Measurements from ENCODE around the gene ATXN1L. TPM values are rescaled to one million over a fixed set of nuclear protein-coding genes. Genes with fewer than 3 reads are reported as not detected.
A peak's percentile ranks its signal among the peaks of the same experiment; 100 is the strongest.

ATXN1L gene
- total and polyA plus RNA-seq, 9 donors, result 12.5 to 29.5 (median 26.0) TPM

DNA sequence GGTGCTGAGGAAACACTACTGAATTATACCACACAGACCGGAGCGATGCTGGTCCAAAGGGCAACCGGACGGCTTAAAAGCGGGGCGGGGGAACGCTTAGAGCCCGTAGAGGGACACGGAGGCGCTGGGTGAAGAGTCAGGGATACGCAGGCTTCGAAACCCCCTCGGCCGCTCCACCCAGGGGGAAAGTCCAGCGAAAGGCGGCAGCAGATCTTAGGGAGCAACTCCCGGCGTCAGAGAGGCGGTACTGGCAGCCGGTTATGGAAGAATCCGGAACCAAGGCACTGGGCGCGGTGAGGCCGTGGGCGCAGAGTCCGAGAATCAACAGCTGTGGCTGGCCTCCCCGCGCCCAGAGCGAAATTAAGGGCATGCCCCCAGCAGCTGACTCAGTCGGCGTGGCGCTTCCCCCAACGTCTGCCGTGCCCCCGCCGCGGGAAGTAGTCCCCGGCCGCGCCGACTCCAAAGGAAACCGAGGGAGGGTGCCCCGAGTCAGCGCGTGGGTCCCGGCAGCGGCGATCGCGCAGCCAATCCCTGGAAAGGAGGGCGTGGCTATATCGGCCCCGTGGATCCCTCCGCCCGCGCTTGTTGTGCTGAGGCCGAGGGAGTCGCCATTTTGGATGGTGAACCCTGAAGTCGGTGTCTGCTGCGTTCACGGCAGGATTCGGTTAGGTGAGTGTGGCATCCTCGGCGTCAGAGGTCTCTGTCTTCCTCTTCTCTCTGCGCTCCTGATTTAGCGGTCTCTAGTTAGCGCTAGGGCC lies 49.3 kb downstream of the ATXN1L start, which contains the start of gene IST1:
TSS of gene IST1 (plus strand) at position 611 of the 758 bp plus-strand sequence. CDS start 20,110 bp downstream, outside the sequence.
- peak; percentile 98 to 99 (median 98) for DNase-seq
- H3K27ac ChIP-seq, result peak within 1 kb of the TSS; percentile 78 to 84
- intact Hi-C loops (cut with DNase I), result no loop called here
- H3K9me3 ChIP-seq, result no peaks in the 10 kb centered on the region
- TF ChIP-seq POLR2A (IDR thresholded peaks at IDR 0.05) (peak; percentile 87), EP300 (IDR thresholded peaks at IDR 0.05) (peak; percentile 65), CTCF (IDR thresholded peaks at IDR 0.05) (peak in 1 of 3 donors; percentile 16)
- H3K27me3 ChIP-seq, result no peaks in the 10 kb centered on the region
- WGBS, 3 donors, result 0% methylated on average over 47 to 67 of the region's 67 CpGs
- peaks cover 11% of the 10 kb centered on the region for H3K4me1 ChIP-seq (ENCODE audit: insufficient read depth)
- H3K4me3 ChIP-seq, result peak within 1 kb of the TSS; percentile 72
- H3K36me3 ChIP-seq, result no peaks in the 10 kb centered on the region

DNA sequence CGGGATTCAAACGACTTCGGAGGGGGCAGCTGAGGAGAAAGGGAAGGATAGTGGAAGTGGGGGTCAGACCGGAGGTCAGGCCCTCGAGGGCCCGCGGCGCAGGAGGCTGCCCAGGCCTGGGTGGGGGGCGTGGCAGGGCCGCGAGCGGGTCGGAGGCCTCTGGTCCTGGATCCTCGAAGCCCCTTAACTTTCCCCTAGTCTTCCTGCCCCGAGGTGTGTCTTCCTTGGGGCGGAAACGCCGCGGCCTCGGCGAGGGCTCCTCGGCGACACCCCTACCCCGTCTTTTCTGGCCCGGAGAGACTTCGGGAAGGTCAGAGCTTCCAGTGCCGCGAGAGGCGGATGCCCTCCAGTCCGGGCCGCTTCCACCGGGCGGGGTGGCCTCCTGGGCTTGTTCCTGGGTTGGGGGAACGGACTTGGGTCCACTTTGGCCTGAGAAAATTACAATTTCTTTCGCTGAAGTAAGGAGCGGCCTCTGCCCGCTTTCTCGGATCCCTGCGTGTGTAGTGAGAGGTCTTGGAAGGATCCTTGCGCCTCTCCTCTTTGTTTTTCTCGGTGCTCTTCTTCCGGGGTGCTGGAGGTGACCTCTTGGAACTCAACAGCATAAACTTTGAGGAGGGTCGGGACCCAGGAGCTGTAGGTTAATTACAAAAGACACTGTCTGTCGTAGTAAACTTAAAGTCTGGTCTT lies 50.0 kb downstream of the ATXN1L start:
- peak overlapping the region; percentile 67 to 84 for H3K27ac ChIP-seq
- TF ChIP-seq EP300 (IDR thresholded peaks at IDR 0.05) (no peak), POLR2A (IDR thresholded peaks at IDR 0.05) (no peak), CTCF (IDR thresholded peaks at IDR 0.05) (no peak)
- intact Hi-C loops (cut with DNase I), result no loop called here
- DNase-seq, result no peak
- H3K9me3 ChIP-seq, result no peaks in the 10 kb centered on the region
- H3K4me3 ChIP-seq, result peak overlapping the region; percentile 72
- WGBS, 3 donors, result 0 to 1% (median 0%) methylated on average over 44 of the region's 44 CpGs
- no peaks in the 10 kb centered on the region for H3K36me3 ChIP-seq
- peaks cover 11% of the 10 kb centered on the region for H3K4me1 ChIP-seq (ENCODE audit: insufficient read depth)
- no peaks in the 10 kb centered on the region for H3K27me3 ChIP-seq

GRCh38 chr16:71896764-71897368 lies 51.1 kb downstream of the ATXN1L start:
- H3K9me3 ChIP-seq, result no peaks in the 10 kb centered on the region
- peaks cover 11% of the 10 kb centered on the region for H3K4me1 ChIP-seq (ENCODE audit: insufficient read depth)
- H3K27me3 ChIP-seq, result no peaks in the 10 kb centered on the region
- DNase-seq, result no peak
- H3K27ac ChIP-seq, result peak overlapping the region in 1 of 2 donors; percentile 84
- H3K4me3 ChIP-seq, result peak overlapping the region; percentile 72
- H3K36me3 ChIP-seq, result no peaks in the 10 kb centered on the region
- intact Hi-C loops (cut with DNase I), result no loop called here
- 28 to 41% (median 31%) methylated on average over 15 of the region's 15 CpGs for WGBS, 3 donors
- TF ChIP-seq CTCF (IDR thresholded peaks at IDR 0.05) (no peak), POLR2A (IDR thresholded peaks at IDR 0.05) (no peak), EP300 (IDR thresholded peaks at IDR 0.05) (no peak)

DNA sequence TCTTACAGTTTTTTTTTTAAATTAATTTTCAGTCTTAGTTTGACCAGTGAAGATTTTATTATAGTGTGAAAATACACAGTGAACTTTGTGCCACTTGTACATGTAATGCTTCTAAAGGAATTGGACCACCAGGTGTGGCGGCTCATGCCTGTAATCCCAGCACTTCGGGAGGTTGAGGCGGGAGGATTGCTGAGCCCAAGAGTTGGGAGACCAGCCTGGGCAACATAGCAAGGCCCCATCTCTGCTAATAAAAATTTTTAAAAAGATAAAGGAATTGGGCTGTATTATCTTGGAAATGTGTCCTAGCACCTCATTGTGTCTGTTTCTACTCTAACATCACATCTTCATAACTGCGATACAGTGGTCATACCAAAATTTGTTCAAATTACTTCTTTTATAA lies 53.4 kb downstream of the ATXN1L start:
- intact Hi-C loops (cut with DNase I), result no loop called here
- H3K4me1 ChIP-seq (ENCODE audit: insufficient read depth), result peaks cover 9% of the 10 kb centered on the region
- H3K4me3 ChIP-seq, result no peak overlapping the region
- H3K9me3 ChIP-seq, result no peaks in the 10 kb centered on the region
- no peaks in the 10 kb centered on the region for H3K27me3 ChIP-seq
- no peak for DNase-seq
- 92 to 97% (median 95%) methylated on average over 4 of the region's 4 CpGs for WGBS, 3 donors
- TF ChIP-seq CTCF (IDR thresholded peaks at IDR 0.05), result no peak
- TF ChIP-seq EP300 (IDR thresholded peaks at IDR 0.05), result no peak
- no peak for TF ChIP-seq POLR2A (IDR thresholded peaks at IDR 0.05)
- no peaks in the 10 kb centered on the region for H3K36me3 ChIP-seq
- H3K27ac ChIP-seq, result peak overlapping the region in 1 of 2 donors; percentile 8
